Fibroblast of pulmonary artery (primary cell): ENCODE measurements around the gene IQSEC1.

Experiments
- DNase-seq: peaks from one replicate; pipeline ENCODE4 v3.0.0-alpha.2; 2010; ENCODE audit warnings: low read depth
- H3K4me3 ChIP-seq: replicated peaks from 2 replicates; pipeline ENCODE4 v1.5.1; 2011; ENCODE audit warnings: low read depth, mild to moderate bottlenecking, control low read depth, low read length, moderate library complexity
- CTCF ChIP-seq: IDR thresholded peaks from 2 replicates; pipeline ENCODE4 v1.5.1; 2011; ENCODE audit warnings: mild to moderate bottlenecking, control low read depth, low read length, inconsistent platforms; ENCODE audit errors: missing control alignments

The IQSEC1 gene

GRCh38 chr3:12933901-12934300 is 139.3 kb downstream of the IQSEC1 start:
- no peak overlapping the region for H3K4me3 ChIP-seq
- TF ChIP-seq CTCF, result no peak
- DNase-seq, result no peak

- no peak for TF ChIP-seq CTCF
- H3K4me3 ChIP-seq, result no peak overlapping the region
- DNase-seq, result no peak
Observed at GRCh38 chr3:12932754-12933153, 140.5 kb downstream of the IQSEC1 start.

- no peak overlapping the region for H3K4me3 ChIP-seq
- no peak for DNase-seq
- TF ChIP-seq CTCF, result no peak
Observed at GRCh38 chr3:12932347-12932746, 140.9 kb downstream of the IQSEC1 start.

GRCh38 chr3:12931273-12931905 is 141.8 kb downstream of the IQSEC1 start:
- TF ChIP-seq CTCF, result no peak
- DNase-seq, result no peak

GRCh38 chr3:12929801-12930200 is 143.4 kb downstream of the IQSEC1 start:
- no peak for TF ChIP-seq CTCF
- H3K4me3 ChIP-seq, result no peak overlapping the region
- no peak for DNase-seq

More at GRCh38 chr3:12931273-12931905, 141.8 kb downstream of the IQSEC1 start:
- H3K4me3 ChIP-seq, result no peak overlapping the region

- TF ChIP-seq CTCF, result no peak
- H3K4me3 ChIP-seq, result no peak overlapping the region
- DNase-seq, result no peak
Observed at GRCh38 chr3:12926660-12927059, 146.6 kb downstream of the IQSEC1 start.

- TF ChIP-seq CTCF, result no peak
Observed at GRCh38 chr3:12925648-12926047, 147.6 kb downstream of the IQSEC1 start.

More at GRCh38 chr3:12925648-12926047, 147.6 kb downstream of the IQSEC1 start:
- H3K4me3 ChIP-seq, result no peak overlapping the region
- DNase-seq, result no peak
